Measurements from ENCODE around the gene R3HDML.
"Not testable (repeated sequence)": the region's sequence is repeated elsewhere in the genome, so short reads cannot be mapped to it uniquely, and the experiment has no call there.

R3HDML gene

DNA sequence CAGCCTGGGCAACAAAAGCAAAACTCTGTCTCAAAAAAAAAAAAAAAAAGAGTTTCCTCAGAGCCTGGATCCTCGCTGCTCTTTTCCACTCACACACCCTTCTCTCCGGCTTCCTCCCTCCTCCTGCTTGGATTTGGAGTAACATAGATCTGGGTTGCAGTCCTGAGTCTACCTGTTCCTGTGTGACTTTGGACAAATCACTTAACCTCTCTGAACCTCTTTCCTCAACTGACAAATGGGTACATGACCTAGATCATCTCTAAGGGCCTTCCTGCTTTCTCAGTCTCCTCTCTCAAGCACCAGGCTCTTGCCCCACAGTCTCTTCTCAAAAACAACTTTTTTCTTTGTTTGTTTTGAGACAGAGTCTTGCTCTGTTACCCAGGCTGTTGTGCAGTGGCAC, 5.6 kb upstream of the R3HDML start:
- DNase-seq, result no peak

DNA sequence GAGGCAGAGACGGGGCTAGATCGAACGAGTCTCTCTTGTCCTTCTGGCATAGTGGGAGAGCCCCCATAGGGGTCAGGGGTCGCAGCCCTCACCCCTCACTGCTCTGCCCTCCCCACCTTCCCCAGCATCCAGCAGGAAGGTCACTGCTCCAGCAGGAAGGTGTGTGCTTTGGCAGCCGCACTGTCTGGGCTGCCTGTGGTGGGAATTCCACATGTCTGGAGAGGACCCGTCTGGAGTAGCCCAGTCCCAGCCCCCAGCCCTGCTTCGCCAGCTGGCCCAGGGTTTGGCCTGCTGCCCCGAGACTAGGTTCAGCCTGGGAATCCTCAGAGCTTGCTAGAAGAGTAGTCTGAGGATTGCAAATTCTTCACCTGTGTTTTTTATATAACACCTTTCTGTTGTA, 2.5 kb upstream of the R3HDML start:
- no peak for DNase-seq

DNA sequence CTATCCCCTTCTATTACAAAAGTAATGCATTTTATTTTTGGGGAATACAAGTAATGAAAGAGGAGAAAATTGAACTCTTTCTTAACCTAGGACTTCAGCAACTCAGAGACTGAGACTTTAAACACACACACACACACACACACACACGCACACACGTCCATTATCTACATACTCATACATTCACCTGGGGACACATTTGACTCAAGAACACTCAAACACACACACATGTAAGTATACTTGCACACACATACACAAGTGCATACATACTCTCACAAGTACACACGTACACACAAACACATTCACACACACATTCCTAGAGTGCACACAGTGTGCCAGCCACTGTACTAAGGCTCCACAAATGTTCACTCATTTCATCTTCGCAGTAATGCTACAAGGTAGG, 2.1 kb upstream of the R3HDML start:
- DNase-seq, result no peak

DNA sequence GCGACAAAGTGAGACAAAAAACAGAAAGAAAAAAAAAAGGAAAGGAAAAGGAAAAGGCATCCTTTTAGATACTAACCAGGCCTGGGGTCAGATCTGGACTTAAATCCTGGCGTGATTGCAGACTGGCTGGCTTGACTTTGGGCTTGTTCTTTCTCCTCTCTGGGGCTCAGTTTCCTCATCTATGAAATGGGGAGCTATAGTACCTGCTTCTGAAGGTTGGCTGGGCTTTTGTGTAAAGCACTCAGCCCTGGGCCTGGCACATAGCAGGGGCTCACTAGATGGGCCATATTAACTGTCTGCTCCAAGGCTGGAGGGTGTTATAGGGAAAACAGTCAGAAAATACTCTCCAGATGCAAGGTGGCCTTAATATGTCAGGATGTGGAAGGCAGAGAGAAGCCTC, 1.2 kb upstream of the R3HDML start:
- DNase-seq, result no peak

DNA sequence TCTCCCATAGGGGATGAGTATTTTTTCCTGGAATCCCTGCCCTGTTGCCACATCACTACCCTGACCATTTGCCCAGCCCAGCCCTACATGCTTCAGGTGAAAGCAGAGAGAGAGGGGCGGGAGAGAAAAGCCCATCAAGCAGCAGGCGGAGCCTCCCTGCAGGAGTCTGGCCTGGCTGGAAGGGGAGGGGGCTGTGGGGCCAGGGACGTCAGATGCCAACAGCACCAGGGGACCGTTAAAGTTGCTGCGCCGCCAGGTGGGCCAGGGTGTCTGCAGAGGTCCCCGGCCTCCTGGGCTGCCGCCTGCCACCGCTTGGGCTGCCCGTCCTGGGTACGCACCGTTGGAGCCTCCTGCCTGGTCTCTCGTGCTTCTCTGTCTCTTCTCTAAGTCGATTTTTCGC, 757 bp upstream of the R3HDML start:
- no peak for DNase-seq

DNA sequence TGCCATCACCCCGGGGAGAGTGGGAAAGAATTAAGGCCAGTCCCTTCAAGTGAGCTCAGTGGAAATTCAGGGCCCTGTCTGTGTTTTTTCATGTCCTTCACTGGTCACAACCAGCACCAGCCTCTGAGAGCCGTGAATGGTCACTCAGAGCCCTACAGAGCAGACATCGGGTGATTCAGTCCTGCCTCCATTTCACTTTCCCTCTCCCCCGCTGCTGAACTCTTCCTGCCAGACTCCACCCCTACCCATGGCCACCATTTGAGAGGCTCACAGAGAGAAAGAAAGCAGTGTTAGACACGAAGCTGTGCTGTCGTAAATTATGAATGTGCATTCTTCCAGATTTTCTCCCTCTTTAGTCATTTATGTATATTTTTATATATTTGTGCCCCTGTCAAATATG, 5.4 kb downstream of the R3HDML start:
- no peak for DNase-seq

DNA sequence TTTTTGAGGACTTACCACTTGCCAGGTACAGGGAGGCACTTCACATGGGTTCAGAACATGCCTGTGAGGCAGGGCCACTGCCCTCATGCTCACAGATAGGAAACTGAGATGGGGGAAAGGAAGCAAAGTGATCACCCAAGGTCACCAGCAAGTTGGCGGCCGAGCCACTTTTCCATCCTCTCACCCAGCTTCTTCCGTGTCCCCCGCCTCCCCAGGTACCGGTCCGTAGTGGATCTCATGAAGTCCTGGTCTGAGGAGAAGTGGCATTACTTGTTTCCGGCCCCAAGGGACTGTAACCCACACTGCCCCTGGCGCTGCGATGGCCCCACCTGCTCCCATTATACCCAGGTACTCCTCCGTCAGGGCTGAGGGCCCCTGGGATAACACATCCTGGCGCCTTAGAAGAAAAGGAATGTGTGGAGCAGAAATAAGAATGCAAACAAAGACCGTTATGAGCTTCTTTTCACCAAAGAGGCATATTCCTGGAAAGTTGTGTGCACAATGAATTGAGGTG, 6.4 kb downstream of the R3HDML start:
- DNase-seq, result no peak

DNA sequence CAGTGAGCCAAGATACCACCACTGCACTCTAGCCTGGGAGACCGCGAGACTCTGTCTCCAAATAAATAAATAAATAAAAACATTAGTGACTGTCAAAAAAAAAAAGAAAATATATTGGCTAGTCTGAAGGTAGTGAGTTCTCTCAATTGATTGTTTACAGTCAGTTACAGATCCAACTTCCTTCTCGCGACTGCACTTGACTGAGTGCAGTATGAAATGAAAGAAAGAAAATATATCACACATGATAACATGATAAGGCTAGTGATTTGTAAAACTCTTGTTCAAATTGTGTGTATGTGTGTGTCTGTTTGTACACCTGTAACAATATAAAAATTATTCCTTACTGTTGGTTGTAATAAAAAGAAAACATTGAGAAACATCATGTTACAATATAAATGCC, 7.9 kb downstream of the R3HDML start:
- DNase-seq, result no peak

DNA sequence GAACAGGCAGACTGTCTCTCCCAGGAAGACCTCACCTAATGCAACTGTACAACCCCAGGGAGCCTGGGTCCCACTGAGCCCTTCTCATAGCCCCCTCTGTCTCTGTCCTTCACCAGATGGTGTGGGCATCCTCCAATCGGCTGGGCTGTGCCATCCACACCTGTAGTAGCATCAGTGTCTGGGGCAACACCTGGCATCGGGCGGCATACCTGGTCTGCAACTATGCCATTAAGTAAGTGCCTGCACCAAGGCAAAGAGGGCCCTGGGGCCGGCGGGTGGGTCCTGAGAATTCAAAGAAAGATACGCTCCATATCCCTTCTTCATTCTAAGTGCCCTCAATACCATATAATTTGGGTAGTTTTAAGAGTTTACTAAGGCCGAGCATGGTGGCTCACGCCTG, 8.3 kb downstream of the R3HDML start:
- no peak for DNase-seq

DNA sequence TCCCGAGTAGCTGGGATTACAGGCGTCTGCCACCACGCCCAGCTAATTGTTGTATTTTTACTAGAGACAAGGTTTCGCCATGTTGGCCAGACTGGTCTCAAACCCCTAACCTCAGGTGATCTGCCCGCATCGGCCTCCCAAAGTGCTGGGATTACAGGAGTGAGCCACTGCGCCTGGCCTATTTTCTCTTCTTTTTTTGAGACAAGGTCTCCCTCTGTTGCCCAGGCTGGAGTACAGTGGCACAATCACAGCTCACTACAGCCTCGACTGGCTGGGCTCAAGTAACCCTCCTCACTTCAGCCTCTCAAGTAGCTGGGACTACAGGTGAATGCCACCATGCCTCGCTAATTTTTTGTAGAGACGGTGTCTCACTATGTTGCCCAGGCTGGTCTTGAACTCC, 9.1 kb downstream of the R3HDML start:
- DNase-seq, result not testable (repeated sequence)

DNA sequence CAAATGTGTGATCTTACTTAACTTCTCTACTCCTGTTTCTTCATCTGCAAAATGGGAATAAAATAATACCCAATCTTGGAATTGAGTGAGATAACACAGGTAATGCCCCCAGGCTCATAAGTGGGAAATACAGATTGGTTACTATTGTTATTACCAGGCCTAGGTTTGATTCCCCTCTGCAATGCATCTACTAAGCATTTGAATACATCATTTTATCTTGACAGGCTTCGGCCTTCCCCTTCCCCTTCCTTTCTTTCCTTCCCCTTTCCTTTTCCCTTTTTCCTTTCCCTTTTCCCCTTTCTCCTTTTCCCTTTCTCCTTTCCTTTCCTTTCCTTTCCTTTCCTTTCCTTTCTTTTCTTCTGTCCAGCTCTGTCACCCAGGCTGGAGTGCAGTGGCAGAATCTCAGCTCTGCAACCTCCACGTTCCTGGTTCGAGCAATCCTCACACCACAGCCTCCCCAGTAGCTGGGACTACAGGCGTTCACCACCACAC, 11.4 kb downstream of the R3HDML start:
- DNase-seq, result no peak

DNA sequence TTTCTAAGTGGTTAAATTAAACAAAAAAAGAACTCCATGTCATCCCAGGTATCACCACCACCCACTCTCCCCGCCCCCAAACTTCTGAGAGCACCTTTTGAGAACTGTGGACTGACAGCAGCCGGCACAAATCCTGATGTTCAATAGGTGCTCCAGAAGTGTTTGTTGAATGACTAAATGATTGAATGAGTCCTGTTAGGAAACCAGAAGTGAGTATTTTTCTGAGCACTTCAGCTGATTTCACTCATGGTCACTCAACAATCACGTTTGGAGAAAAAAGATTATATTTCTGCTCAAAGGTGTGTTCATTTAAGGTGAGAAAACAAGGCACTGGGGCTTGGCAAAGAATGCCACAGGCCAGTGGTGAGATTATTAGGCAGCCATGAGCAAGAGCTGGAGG, 12.5 kb downstream of the R3HDML start:
- no peak for DNase-seq

DNA sequence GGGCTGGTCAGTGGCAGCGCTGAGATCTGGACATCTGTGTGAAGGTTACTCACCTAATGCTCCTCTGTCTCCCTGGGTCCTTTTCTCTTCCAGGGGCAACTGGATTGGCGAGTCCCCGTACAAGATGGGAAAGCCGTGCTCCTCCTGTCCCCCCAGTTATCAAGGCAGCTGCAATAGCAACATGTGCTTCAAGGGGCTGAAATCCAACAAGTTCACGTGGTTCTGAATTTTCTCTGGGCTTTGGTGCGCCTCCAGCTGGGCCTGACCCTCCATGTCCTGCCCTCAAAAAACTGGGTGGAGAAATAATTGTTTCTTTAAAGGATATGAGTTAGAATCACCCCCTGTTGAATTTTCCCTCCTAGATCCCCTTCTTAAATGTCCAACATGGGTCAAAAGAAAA, 13.7 kb downstream of the R3HDML start:
- DNase-seq, result no peak

DNA sequence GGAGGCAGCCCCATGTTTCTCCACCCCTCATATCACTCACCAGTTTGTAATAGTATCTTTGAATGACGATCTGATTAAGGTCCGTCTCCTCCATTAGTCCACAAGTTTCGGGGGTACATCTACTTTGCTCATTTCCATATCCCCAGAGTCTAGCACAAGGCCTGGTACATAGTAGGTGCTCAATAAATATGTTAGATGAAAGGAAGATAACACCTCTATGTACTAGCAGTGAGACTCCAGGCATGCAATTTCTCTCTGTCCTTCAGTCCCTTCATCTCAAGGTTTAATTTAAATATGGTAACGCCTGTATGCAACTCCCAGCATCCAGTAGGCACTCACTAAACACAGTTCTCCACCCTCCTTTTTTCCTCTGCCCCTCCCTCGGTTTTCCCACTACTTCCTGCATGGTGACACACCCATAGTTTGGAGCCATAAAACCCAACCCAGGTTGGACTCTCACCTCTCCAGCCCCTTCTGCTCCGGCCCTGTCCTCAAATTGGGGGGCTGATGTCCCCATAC, 18.2 kb downstream of the R3HDML start:
- no peak for DNase-seq

DNA sequence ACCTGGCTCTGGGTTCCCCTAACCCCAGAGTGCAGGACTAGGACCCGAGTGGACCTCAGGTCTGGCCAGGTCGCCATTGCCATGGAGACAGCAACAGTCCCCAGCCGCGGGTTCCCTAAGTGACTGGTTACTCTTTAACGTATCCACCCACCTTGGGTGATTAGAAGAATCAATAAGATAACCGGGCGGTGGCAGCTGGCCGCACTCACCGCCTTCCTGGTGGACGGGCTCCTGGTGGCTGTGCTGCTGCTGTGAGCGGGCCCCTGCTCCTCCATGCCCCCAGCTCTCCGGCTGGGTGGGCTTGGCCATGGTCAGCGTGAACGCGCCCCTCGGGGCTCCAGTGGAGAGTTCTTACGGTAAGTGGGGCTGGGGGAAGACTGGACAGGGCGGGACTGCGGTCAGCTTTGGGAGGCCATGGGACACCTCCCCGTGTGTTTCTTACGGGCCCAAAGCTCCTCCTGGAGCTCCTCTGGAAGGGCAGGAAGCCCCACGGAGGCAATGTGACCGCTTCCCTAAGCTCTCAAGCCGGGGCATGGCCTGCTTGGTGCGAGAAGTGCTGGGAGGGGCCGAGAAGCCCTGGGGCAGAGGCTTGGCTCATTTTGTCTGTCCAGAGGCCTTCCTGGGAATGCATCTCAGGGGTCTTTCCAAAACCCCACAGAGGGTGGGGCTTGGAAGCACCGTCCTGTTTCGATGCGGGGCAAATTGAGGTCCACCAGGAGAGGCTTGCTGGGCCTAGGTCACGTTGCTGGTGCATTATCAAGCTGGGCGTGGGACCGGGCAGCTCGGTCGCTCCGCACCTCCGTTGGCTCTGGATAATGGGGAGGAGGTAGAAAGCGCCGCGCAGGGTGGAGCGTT, 18.9 kb downstream of the R3HDML start, which contains the start of gene HNF4A:
TSS of gene HNF4A (plus strand) at position 202 of the 855 bp plus-strand sequence. CDS start at position 308, 106 bp downstream.
- DNase-seq, result no peak

DNA sequence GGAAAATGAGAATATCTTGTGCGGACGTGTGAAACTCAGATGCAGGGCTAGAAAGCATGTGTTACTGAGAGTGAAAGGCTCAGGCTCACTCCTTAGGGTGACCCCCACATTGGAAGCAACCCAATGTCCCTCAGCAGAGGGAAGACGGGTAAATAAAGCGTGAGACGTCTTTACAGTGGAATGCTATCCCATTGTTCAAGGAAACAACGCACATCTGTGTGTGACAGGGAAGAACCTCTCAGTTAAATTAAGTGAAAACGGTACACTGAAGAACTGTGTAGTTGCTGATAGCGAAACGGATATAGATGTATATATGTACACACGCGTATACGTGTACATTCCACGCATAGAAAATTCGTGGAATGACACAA, 19.5 kb downstream of the R3HDML start:
- DNase-seq, result no peak

DNA sequence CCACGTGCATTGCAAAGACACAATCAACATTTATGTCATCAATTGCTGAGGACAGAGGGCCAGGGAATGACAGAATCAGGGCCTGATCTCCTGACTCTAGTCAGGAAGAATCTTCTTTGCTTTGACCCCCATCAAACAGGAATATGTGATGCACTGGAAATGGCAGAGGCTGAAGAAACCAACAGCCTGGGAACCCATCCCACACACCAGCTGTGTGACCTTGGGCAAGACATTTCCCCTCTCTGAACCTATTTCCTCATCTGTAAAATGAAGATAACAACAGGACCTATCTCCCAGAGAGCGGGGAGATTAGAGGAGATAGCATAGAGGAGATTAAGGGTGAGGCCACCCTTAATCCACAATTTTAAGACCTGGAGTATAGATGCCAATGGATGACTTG, 20.2 kb downstream of the R3HDML start:
- DNase-seq, result no peak

DNA sequence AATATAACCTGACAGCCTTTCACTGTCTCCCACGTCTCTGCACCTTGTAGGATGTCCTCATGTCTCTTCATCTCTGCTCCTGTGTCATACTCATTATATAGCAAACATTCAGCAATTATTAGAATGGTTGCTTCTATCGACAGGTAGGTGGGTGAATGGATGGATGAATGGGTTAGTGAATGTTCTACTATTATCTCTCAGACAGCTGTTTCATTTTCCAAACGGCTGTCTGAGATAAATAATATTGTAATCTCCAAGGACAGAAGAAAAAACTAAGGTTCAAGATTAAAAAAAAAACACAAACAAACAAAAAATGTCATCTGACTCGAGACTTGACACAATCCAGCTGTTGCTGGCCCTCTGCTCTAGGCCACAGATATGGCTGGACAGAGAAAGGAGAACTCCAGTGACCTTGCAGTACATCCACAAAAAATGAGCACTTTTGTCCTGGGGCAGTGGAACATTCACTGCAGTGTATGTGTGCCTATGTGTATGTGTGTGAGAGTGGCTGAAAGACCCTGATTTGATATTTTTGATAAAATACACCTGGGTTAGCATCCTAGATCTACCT, 20.8 kb downstream of the R3HDML start:
- no peak for DNase-seq

DNA sequence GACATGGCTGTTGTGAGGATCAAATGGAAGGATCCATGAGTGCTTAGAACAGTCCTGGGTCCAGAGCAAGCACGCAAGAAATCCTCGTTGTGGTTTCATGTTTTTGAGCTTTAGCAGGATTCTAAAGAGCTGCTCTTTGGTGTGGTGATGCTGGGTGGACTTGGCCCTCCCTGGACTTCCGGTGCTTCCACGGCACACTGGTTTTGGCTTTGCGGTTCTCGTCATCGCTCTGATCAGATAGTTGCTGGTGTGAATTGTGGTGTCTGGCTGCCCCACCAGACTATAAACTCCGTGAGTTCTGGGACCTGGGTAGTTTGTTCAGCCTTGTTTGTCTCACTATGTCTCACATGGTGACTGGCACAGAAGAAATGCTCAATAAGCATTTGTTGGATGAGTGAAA, 21.9 kb downstream of the R3HDML start:
- no peak for DNase-seq

DNA sequence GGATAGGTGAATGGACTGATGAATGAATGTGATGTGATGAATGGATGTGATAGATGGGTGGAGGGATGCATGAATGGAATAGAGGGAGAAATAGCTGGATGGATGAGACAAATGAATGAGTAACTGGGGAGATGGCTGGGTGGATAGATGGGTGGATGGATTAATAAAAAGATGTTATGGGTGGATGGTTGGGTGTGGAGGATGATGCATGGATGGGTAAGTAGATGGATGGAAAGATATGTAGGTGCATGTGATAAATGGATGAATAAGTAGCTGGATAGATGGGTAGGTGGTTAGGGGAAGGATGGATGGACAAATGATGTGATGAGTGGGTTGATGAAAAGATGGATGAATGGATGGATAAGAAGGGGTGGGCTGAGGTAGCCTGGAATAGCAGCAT, 23.4 kb downstream of the R3HDML start:
- no peak for DNase-seq

DNA sequence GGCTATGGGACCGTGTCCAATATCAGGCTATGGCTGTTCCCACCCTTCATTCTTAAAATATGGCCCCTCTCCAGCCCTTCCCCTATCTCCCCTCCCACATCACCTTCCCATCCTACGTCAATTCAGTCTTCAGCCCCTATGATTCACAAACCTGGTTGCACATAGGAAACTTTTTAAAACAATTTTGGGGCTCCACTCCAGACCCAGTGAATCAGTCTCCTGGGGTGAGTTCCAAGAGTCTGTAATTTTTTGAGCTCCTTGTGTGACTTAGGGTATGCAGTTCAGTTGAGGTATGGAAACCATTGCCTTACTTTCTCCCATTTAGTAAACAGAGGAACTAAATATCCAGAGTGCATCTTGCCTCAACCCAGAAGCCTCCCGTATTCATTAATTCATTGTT, 24.2 kb downstream of the R3HDML start:
- no peak for DNase-seq

DNA sequence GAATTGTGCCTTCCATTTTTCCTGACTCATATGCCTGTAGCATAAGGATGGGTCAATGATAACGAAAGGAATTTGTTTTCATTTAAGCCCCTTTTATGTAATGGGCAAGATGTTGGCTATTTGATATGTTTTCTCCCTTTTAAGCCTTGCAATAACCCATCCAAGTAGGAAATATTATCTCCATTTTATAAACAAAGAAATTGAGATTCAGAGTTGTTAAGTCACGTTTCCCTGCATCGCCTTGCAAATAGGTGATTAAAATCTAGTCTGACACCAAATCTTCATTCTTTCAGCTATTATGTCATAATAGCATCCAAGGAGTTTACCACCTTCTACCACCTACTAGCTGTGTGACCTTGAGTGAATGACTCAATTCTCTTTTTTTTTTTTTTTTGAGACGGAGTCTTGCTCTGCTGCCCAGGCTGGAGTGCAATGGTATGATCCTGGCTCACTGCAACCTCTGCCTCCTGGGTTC, 25.7 kb downstream of the R3HDML start:
- no peak for DNase-seq

DNA sequence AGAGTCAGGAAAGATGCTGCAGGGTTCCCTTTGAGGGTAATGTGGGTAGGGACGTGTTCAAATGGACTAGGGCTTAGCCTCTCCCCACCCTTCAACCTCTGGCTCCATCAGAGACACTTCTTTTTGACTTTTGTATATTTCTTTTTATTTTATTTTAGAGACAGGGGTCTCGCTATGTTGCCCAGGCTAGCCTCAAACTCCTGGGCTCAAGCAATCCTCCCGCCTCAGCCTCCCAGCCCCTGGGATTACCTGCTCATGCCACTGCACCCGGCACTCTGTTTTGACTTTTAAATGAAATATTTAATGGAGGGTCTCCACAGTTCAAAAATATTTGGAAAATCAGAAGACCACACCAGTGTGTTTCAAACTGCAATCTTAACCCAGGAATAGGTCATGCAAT, 27.2 kb downstream of the R3HDML start:
- no peak for DNase-seq

DNA sequence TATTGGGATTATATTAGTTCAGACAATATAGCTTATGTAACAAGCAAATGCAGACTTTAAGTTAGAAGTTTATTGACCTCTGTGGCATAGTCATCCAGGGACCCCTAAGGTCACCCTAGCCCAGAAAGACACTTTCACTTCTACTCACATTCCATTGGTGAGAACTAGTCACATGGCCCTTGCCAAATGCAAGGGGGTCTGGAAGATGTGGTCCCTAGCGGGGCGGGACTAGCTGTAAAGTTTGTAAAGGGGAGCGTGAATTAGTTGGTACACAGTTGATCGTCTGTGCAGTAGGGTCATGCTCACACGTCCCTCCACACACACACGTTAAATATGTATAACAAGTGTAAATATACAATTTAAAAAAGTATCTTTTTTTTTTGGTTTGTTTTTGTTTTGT, 27.9 kb downstream of the R3HDML start:
- no peak for DNase-seq

Data from GDM1 (cell line).